ENCODE measurements around the gene LRRC51.

DNA sequence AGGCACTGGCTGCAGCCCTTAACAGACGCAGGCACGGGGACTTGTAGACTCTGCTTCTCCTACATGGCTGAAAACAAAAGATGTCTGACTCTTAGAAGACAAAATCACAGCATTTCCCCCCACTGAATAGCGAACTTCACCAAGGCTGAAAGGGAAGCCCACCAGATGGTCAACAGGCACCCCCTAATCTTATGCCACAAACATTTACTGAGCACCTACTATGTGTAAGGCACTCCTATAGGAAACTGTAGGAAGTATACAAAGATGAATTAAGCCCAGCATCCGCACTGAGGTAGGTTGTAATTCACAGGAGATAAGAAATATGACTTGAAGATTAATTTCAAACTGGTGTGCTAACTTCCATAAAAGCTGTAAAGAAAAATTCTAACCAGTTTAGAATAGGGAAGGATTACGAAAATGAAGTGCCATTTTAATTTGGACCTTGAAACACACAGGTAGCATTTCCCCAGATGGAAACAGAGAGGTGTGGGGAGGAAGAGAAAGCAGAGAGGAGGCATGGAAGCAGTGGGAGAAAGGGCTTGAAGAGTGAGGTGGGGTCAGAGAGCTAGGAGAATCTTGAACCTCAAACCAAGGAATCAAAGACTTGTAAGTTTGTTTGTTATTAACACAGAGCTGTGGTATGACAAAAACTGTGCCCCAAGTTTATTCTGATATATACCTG lies 38.4 kb upstream of the LRRC51 start:
- TF ChIP-seq CTCF (IDR thresholded peaks at IDR 0.05) (no peak), POLR2A (IDR thresholded peaks at IDR 0.05) (no peak)
